Brain microvascular endothelial cell (primary cell): ENCODE data around the gene MYZAP.

Source experiments
- DNase-seq: peaks from one replicate; pipeline ENCODE4 v3.0.0-alpha.2; 2020
- H3K27ac ChIP-seq: fragments of 250-450 bp; sonication (Bioruptor Pico); 2 replicates; pipeline ENCODE4 v1.5.1; 2020; ENCODE audit warnings: mild to moderate bottlenecking, moderate library complexity
- H3K27me3 ChIP-seq: fragments of 250-450 bp; sonication (Bioruptor Pico); replicated peaks from 2 replicates; pipeline ENCODE4 v1.5.1; 2020; ENCODE audit warnings: mild to moderate bottlenecking
- H3K36me3 ChIP-seq: fragments of 250-450 bp; sonication (Bioruptor Pico); replicated peaks from 2 replicates; pipeline ENCODE4 v1.5.1; 2020; ENCODE audit warnings: mild to moderate bottlenecking
- H3K4me3 ChIP-seq: 2 replicates; pipeline ENCODE4 v1.5.1; 2011; ENCODE audit warnings: low read depth, mild to moderate bottlenecking, control low read depth, low read length, moderate library complexity
- in situ Hi-C: cut with HindIII; loops from 2 replicates; pipeline ENCODE4 v1.10.0; 2017; ENCODE audit warnings: low sequenced_read_pairs, low pct_ligation_motif_present
- TF ChIP-seq, protein P1 (sequence below): IDR thresholded peaks from 2 replicates; pipeline ENCODE4 v1.5.1; 2011; ENCODE audit warnings: low read depth, mild to moderate bottlenecking, moderate library complexity, low read length, control low read depth, inconsistent platforms; ENCODE audit errors: missing control alignments

The MYZAP gene

GRCh38 chr15:57667171-57667849 is 75.6 kb downstream of the MYZAP start:
- H3K4me3 ChIP-seq = peak overlapping the region; percentile 22
- no peaks in the 10 kb centered on the region for H3K27me3 ChIP-seq
- no peaks in the 10 kb centered on the region for H3K36me3 ChIP-seq
- DNase-seq = peak; percentile 61
- in situ Hi-C loops = no loop called here
- TF ChIP-seq, protein P1, sequence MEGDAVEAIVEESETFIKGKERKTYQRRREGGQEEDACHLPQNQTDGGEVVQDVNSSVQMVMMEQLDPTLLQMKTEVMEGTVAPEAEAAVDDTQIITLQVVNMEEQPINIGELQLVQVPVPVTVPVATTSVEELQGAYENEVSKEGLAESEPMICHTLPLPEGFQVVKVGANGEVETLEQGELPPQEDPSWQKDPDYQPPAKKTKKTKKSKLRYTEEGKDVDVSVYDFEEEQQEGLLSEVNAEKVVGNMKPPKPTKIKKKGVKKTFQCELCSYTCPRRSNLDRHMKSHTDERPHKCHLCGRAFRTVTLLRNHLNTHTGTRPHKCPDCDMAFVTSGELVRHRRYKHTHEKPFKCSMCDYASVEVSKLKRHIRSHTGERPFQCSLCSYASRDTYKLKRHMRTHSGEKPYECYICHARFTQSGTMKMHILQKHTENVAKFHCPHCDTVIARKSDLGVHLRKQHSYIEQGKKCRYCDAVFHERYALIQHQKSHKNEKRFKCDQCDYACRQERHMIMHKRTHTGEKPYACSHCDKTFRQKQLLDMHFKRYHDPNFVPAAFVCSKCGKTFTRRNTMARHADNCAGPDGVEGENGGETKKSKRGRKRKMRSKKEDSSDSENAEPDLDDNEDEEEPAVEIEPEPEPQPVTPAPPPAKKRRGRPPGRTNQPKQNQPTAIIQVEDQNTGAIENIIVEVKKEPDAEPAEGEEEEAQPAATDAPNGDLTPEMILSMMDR = peak; percentile 66
- no peak overlapping the region for H3K27ac ChIP-seq

- no peak overlapping the region for H3K4me3 ChIP-seq
- no peaks in the 10 kb centered on the region for H3K27me3 ChIP-seq
- in situ Hi-C loops = no loop called here
- H3K27ac ChIP-seq = no peak overlapping the region
- no peaks in the 10 kb centered on the region for H3K36me3 ChIP-seq
- DNase-seq = no peak
- TF ChIP-seq, protein P1 = no peak
Measured at GRCh38 chr15:57668016-57668415, 76.3 kb downstream of the MYZAP start.

DNA sequence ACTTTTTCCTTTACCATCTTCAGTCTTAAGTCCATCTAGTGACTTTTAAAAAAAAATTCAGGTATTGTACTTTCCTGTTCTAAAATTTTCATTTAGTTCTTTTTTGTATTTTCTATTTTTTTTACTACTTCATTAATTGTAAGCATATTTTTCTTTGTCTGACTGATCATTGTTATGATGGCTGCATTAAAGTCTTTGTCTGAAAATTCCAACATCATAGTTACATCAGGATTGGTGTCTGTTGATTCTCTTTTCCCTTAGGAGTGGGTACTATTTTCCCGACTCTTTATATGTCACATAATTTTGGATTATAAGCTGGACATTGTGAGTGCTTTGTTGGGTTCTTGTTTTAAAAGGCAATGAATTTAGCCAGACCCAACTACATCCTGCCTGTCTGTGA is 79.9 kb downstream of the MYZAP start:
- DNase-seq = no peak
- TF ChIP-seq, protein P1 = no peak
- Histone ChIP-seq H3K4me3 (no peak overlapping the region), H3K36me3 (no peaks in the 10 kb centered on the region), H3K27me3 (no peaks in the 10 kb centered on the region), H3K27ac (no peak overlapping the region)
- in situ Hi-C loops = no loop called here

GRCh38 chr15:57675481-57676181 is 83.9 kb downstream of the MYZAP start:
- H3K4me3 ChIP-seq = no peak overlapping the region
- in situ Hi-C loops = no loop called here
- no peaks in the 10 kb centered on the region for H3K36me3 ChIP-seq
- H3K27ac ChIP-seq = no peak overlapping the region
- TF ChIP-seq, protein P1 = no peak
- DNase-seq = no peak
- H3K27me3 ChIP-seq = no peaks in the 10 kb centered on the region

- TF ChIP-seq, protein P1 = no peak
- H3K27ac ChIP-seq = no peak overlapping the region
Measured at GRCh38 chr15:57676585-57676984, 84.9 kb downstream of the MYZAP start.

More at GRCh38 chr15:57676585-57676984, 84.9 kb downstream of the MYZAP start:
- DNase-seq = no peak
- in situ Hi-C loops = no loop called here
- no peaks in the 10 kb centered on the region for H3K27me3 ChIP-seq
- no peaks in the 10 kb centered on the region for H3K36me3 ChIP-seq
- H3K4me3 ChIP-seq = no peak overlapping the region
